ENCODE data around the gene CRY1. TPM values are rescaled to one million over a fixed set of nuclear protein-coding genes. Genes with fewer than 3 reads are reported as not detected.

CRY1 gene
- total RNA-seq, 1 experiment from 2014 or later, result 23.1 TPM

GRCh38 chr12:106982229-106982628 is 111.1 kb downstream of the CRY1 start (continued):
- TF ChIP-seq TEAD1 (CRISPR knock-in tag; IDR thresholded peaks at IDR 0.05) (no peak), SMAD3 (CRISPR knock-in tag; IDR thresholded peaks at IDR 0.05; ENCODE audit: borderline replicate concordance) (no peak), NFYB (CRISPR knock-in tag; conservative IDR thresholded peaks at IDR 0.05; ENCODE audit: low read depth) (no peak), GABPB1 (CRISPR knock-in tag; IDR thresholded peaks at IDR 0.05) (no peak), CDX4 (CRISPR knock-in tag; IDR thresholded peaks at IDR 0.05; ENCODE audit: borderline replicate concordance) (no peak)

GRCh38 chr12:106981788-106982187 is 111.6 kb downstream of the CRY1 start:
- Mint-ChIP-seq H3K4me3 (no peak overlapping the region), H3K27ac (no peak overlapping the region), H3K27me3 (ENCODE audit: low read depth) (peaks cover 7% of the 10 kb centered on the region), H3K4me1 (peaks cover 9% of the 10 kb centered on the region), H3K36me3 (peaks cover 19% of the 10 kb centered on the region), H3K9me3 (no peaks in the 10 kb centered on the region)
- DNase-seq (ENCODE audit: low spot score) (no peak), ATAC-seq (no peak)
- no peak for TF ChIP-seq USF1 (CRISPR knock-in tag; IDR thresholded peaks at IDR 0.05)
- TF ChIP-seq JUN (CRISPR knock-in tag; IDR thresholded peaks at IDR 0.05), result no peak
- no peak for TF ChIP-seq ZNF512 (CRISPR knock-in tag; IDR thresholded peaks at IDR 0.05; ENCODE audit: borderline replicate concordance)
- no peak for TF ChIP-seq IRF2 (CRISPR knock-in tag; IDR thresholded peaks at IDR 0.05; ENCODE audit: borderline replicate concordance, low read depth)
- no peak for TF ChIP-seq ATF2 (CRISPR knock-in tag; IDR thresholded peaks at IDR 0.05; ENCODE audit: borderline replicate concordance, low read depth)
- TF ChIP-seq STAT6 (CRISPR knock-in tag; conservative IDR thresholded peaks at IDR 0.05; ENCODE audit: low read depth), result no peak
- TF ChIP-seq ZNF671 (CRISPR knock-in tag; IDR thresholded peaks at IDR 0.05), result no peak
- TF ChIP-seq ZNF232 (CRISPR knock-in tag; IDR thresholded peaks at IDR 0.05), result no peak
- TF ChIP-seq ARID4B (CRISPR knock-in tag; IDR thresholded peaks at IDR 0.05; ENCODE audit: borderline replicate concordance), result no peak
- no peak for TF ChIP-seq ZNF138 (CRISPR knock-in tag; conservative IDR thresholded peaks at IDR 0.05)
- POLR2A ChIA-PET, result no interaction called here
- CTCF ChIA-PET, result no interaction called here

Measured in WTC11 (cell line).